GM20000 (cell line): ENCODE measurements around the gene WASL.

Source experiments
- DNase-seq: peaks from one replicate; pipeline ENCODE4 v3.0.0; 2012; ENCODE audit warnings: low spot score
- CTCF ChIP-seq: IDR thresholded peaks from 2 replicates; pipeline ENCODE4 v1.5.1; 2012; ENCODE audit warnings: mild to moderate bottlenecking, control low read depth; ENCODE audit errors: extremely low read depth, missing control alignments

The WASL gene

GRCh38 chr7:123660514-123661354 lies 88.1 kb downstream of the WASL start:
- no peak for DNase-seq
- TF ChIP-seq CTCF = no peak

GRCh38 chr7:123658023-123658422 lies 90.8 kb downstream of the WASL start:
- TF ChIP-seq CTCF = no peak
- no peak for DNase-seq

DNA sequence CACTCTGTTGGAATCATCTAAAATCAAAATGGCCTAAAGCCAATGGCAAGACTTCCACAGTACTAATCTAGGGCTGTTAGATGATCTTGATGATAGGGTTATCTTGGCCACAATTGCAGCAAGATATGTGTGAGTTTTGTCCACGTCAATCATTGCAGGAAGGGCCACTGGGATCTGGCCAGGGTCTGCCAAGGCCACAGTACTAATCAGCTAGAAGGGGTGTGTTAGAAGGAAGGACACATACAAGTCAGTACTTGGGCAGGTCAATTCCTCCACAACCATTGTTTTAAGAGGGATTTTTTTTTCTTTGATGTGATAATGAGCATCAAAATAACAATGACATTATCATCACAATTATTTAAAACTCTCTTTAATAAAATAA lies 91.5 kb downstream of the WASL start:
- DNase-seq = no peak
- no peak for TF ChIP-seq CTCF

DNA sequence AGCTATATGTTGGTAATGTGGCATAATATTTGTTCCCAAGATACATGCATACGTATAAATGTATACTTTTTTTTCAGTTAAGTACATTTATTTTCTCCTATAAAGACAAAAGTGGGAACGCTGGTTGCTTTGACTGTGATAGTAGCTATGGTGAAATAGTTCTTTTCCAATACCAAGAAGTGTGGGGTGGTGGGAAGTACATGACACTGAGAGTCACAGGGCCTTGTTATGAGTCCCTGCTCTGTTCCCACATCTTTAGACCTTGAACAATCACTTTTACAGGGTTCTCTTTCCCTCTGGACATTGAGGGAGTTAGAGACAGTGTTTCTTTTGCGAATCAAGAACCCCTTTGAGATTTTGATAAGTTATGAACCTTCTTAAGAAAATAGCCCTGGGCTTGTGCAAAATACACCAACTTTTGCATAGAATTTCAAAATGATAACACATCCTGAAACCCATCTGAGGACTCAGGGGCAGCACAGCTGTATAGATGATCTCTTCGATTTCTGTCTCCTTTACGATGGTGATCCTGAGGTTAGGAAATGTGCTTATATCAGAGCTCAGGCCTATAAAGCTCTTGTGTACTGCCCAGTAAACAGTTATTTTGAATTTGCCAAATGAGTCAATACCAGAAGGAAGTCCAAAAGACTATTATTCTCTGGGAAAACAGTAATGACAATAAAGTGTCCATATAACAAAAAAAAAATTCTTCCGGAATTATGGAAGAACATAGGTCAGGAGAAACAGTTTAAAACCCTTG lies 92.1 kb downstream of the WASL start:
- no peak for DNase-seq
- TF ChIP-seq CTCF = no peak

DNA sequence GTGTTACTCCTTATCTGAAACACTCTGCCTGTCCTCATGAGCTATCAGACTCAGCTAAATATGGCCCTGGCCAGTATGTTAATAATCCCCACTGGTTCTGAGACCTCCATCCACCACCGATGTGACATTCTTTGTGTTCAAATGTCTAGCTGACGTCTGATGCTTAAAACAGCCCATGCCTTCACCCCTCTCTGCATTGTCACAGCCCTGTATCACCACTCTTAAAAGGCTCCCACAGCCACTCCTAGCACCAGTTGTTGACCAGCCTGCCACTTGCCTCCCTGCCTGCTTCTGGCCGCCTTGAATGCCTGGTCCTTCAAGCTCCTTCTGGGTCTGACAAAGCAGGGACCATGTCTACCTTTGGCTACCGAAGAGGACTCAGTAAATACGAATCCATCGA lies 93.2 kb downstream of the WASL start, which contains the start of gene LMOD2:
TSS of gene LMOD2 (plus strand) at position 253 of the 400 bp plus-strand sequence. CDS start at position 351, 98 bp downstream.
- no peak for DNase-seq
- no peak for TF ChIP-seq CTCF

DNA sequence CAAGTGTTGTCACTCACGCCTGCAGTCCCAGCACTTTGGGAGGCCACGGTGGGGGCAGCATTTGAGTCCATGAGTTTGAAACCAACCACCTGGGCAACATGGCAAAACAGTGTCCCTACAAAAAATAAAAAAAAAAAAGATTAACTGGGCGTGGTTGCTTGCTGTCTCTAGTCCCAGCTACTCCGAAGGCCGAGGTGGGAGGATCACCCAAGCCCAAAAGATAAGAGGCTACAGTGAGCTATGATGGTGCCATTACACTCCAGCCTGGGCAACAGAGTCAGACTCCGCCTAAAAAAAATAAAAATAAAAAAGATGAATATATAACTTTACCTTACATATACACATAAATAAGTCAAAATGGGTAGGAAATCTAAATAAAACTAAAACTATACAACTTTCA lies 95.6 kb downstream of the WASL start:
- DNase-seq = no peak
- TF ChIP-seq CTCF = no peak

GRCh38 chr7:123652406-123652805 lies 96.4 kb downstream of the WASL start:
- DNase-seq = no peak
- TF ChIP-seq CTCF = no peak
